HepG2 (cell line): ENCODE data around the gene CD163L1.

Experiments
- POLR2G ChIP-seq: fragments of 200-400 bp; formaldehyde crosslinking; IDR thresholded peaks from 2 replicates; pipeline ENCODE4 v1.6.1; 2018; ENCODE audit warnings: mild to moderate bottlenecking, low read depth, low read length, moderate library complexity
- RAD21 ChIP-seq: fragments of 450-650 bp; formaldehyde crosslinking; IDR thresholded peaks from 2 replicates; pipeline ENCODE4 v1.5.0; 2020; ENCODE audit warnings: mild to moderate bottlenecking

GRCh38 chr12:7339675-7340074 is 104.3 kb downstream of the CD163L1 start:
- TF ChIP-seq POLR2G, result no peak
- TF ChIP-seq RAD21 (CRISPR knock-in tag), result no peak
